K562 treated with DMSO at 1 percent for 48 hours (cell line): ENCODE data around the gene NCAPG2. TPM values are rescaled to one million over a fixed set of nuclear protein-coding genes. Genes with fewer than 3 reads are reported as not detected.

Source experiments
- total RNA-seq: library from RNA; unstranded; fragments of 300-600 nt; gene quantifications from 2 replicates; pipeline ENCODE4 v1.2.3, GENCODE V29; 2022; ENCODE audit warnings: low replicate concordance; ENCODE audit errors: extremely low read depth

The NCAPG2 gene
- total RNA-seq: not detected in 2 replicates

DNA sequence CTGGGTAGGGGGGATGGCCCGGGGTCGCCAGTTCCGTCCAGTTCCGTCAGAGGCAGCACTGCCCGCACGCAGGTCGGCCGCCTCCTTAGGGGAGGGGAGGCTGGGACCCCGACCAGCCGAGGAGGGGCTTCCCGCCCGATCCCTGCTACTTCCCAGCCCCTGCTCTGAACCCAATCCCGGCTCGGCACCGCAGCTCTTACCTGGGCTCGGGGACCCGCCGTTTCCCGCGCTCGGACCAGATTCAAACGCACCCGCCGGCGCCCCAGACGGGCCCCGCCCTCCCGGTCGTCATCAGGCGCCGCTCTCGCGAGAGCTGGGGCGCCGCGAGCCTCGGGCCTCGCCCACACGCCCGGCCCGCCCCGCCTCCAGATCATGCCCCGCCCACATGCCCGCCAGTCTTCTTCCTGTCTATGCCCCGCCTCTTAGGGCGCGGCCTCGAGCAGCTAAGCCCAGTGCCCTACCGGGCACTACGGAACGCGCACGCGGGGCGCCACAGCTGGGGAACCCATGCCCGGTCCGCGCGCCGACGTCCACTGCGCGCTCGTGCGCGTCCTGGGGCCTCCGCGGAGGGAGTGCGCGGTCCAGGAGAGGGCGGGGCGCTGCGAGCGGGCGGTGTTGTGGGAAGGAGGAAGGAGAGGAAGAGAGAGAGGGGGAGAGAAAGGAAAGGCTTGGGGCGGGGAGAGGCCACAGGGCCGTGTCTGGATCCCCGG is at the start of gene NCAPG2:
NCAPG2 (minus strand) TSS at position 281 of the 710 bp plus-strand sequence. CDS start 2,905 bp downstream, outside the sequence.

GRCh38 chr7:158587162-158588084 is 117.2 kb downstream of the NCAPG2 start, which contains the start of gene PTPRN2:
PTPRN2 (minus strand) TSS chr7:158587823.

Other genes with a start within 250 kb of the NCAPG2 start
- not detected in 2 replicates for gene PTPRN2, start 117.0 kb downstream of the NCAPG2 start, total RNA-seq
- not detected in 2 replicates for gene ESYT2, start 124.7 kb upstream of the NCAPG2 start, total RNA-seq
- not detected in 2 replicates for gene DYNC2I1, start 151.8 kb upstream of the NCAPG2 start, total RNA-seq